Measurements from ENCODE around the gene JPT1. TPM values are rescaled to one million over a fixed set of nuclear protein-coding genes. Genes with fewer than 3 reads are reported as not detected.

The JPT1 gene
- total RNA-seq, 1 experiment from 2014 or later = 342 TPM

DNA sequence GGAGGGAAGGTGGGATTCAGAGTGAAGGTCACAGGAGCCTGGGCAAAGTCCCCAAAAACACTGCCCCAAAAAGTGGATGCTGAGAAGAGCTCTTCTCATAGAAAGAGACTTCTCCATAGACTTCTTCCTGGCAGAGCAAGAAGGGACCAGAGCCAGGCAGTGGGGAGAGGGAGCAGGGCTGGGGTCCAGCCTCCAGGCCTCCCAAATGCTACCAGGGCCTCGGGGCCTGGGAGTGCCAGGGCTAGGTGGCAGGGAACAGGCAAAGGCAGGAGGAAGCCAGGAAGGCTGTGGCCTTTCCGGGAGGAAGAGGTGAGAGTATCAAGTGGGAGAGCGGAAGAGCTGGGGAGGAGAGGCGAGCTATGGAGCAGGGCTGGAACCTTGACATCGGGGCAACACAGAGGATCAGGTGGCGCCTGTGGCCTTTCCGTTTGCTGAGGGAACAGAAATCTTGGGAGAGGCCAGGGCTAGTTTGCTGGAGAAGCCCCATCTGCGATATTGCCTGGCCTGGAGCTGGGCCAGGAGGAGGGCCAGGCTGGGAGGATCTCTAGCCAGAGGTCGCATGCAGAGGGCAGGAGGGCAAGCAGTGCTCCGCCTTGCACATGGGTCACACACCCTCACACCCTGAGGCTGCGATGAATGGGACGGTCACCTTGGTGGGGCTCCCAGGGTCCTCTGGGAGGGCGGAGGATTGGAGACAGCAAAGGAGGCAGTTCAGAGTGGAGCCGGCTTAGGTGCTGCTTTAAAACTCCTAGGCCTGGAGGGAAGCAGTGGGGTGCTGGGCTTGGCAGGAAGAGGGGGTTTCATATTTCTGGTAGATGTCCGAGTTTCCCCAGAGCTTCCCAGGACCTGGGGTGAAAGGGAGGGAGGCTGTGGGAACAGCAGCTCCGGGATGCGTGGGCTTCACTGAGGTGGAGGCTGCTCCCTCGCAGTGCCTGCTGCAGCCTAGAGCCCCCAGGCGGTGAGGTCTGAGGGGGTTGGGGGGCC, 63.1 kb downstream of the JPT1 start:
- no peaks in the 10 kb centered on the region for H3K9me3 Mint-ChIP-seq (ENCODE audit: unreplicated experiment)
- no TSS peak for BruUV-seq (replicated peaks)
- TF ChIP-seq CTCF (IDR thresholded peaks at IDR 0.05; ENCODE audit: unreplicated experiment) = no peak
- peaks cover 10% of the 10 kb centered on the region for H3K36me3 Mint-ChIP-seq (ENCODE audit: insufficient read depth, unreplicated experiment)
- POLR2A ChIA-PET = interaction anchor here (0.6 to 4.1 kb wide), 6 partner anchors 10 to 43 kb away, joined by 4 to 17 read pairs (median 4); partner anchors contain the start of gene ARMC7
- no peaks in the 10 kb centered on the region for H3K27me3 Mint-ChIP-seq (ENCODE audit: insufficient read depth, unreplicated experiment)
- H3K4me1 Mint-ChIP-seq (ENCODE audit: insufficient read depth, unreplicated experiment) = peaks cover 54% of the 10 kb centered on the region
- intact Hi-C loops (cut with micrococcal nuclease) = no loop called here
- CTCF ChIA-PET = interaction anchor here (0.6 to 1.4 kb wide), 4 partner anchors 29 to 130 kb away, joined by 3 read pairs; no protein-coding TSS in a partner anchor
- H3K4me3 Mint-ChIP-seq (ENCODE audit: unreplicated experiment) = peak overlapping the region; percentile 43
- H3K27ac Mint-ChIP-seq (ENCODE audit: low read depth, unreplicated experiment) = peak overlapping the region; percentile 95
- DNase-seq (ENCODE audit: unreplicated experiment) = peak; percentile 45

- CTCF ChIA-PET = interaction anchor here (0.6 to 2.0 kb wide), 6 partner anchors 18 to 68 kb away, joined by 3 to 7 read pairs (median 4); no protein-coding TSS in a partner anchor
- Mint-ChIP-seq H3K27ac (ENCODE audit: low read depth, unreplicated experiment) (peak overlapping the region; percentile 93), H3K4me3 (ENCODE audit: unreplicated experiment) (peak overlapping the region; percentile 87), H3K36me3 (ENCODE audit: insufficient read depth, unreplicated experiment) (peaks cover 10% of the 10 kb centered on the region), H3K9me3 (ENCODE audit: unreplicated experiment) (no peaks in the 10 kb centered on the region), H3K27me3 (ENCODE audit: insufficient read depth, unreplicated experiment) (no peaks in the 10 kb centered on the region), H3K4me1 (ENCODE audit: insufficient read depth, unreplicated experiment) (peaks cover 54% of the 10 kb centered on the region)
- peak; percentile 76 for DNase-seq (ENCODE audit: unreplicated experiment)
- POLR2A ChIA-PET = interaction anchor here (0.6 to 4.1 kb wide), 14 partner anchors 7 to 116 kb away, joined by 3 to 21 read pairs (median 6); partner anchors contain the start of genes ARMC7, JPT1 and NUP85
- no TSS peak for BruUV-seq (replicated peaks)
- intact Hi-C loops (cut with micrococcal nuclease) = no loop called here
- TF ChIP-seq CTCF (IDR thresholded peaks at IDR 0.05; ENCODE audit: unreplicated experiment) = no peak
Observed at GRCh38 chr17:75088465-75089417, 65.6 kb downstream of the JPT1 start.

- H3K36me3 Mint-ChIP-seq (ENCODE audit: insufficient read depth, unreplicated experiment) = peaks cover 10% of the 10 kb centered on the region
- H3K4me3 Mint-ChIP-seq (ENCODE audit: unreplicated experiment) = peak within 1 kb of the TSS; percentile 87
- H3K27me3 Mint-ChIP-seq (ENCODE audit: insufficient read depth, unreplicated experiment) = no peaks in the 10 kb centered on the region
- H3K4me1 Mint-ChIP-seq (ENCODE audit: insufficient read depth, unreplicated experiment) = peaks cover 48% of the 10 kb centered on the region
- peak; percentile 95 for DNase-seq (ENCODE audit: unreplicated experiment)
- BruUV-seq (replicated peaks) = TSS peak; percentile 62
- no peak for TF ChIP-seq CTCF (IDR thresholded peaks at IDR 0.05; ENCODE audit: unreplicated experiment)
- ChIA-PET POLR2A (interaction anchor here (0.5 to 4.1 kb wide), 20 partner anchors 8 to 173 kb away, joined by 3 to 21 read pairs (median 4); partner anchors contain the start of genes ARMC7, JPT1, MRPL58 and NUP85), CTCF (interaction anchor here (0.8 to 2.0 kb wide), 6 partner anchors 17 to 63 kb away, joined by 3 to 7 read pairs (median 6); no protein-coding TSS in a partner anchor)
- intact Hi-C loops (cut with micrococcal nuclease) = no loop called here
- no peaks in the 10 kb centered on the region for H3K9me3 Mint-ChIP-seq (ENCODE audit: unreplicated experiment)
- peak within 1 kb of the TSS; percentile 93 for H3K27ac Mint-ChIP-seq (ENCODE audit: low read depth, unreplicated experiment)
Observed at GRCh38 chr17:75087558-75088453, 66.5 kb downstream of the JPT1 start, which contains the start of gene SLC16A5. TSS of gene SLC16A5 (plus strand) at chr17:75087954. CDS start at chr17:75093637, 5,683 bp downstream.

Data from MCF 10A (cell line).